Left kidney (tissue), 2 donors: ENCODE results near the gene FGGY. TPM values are rescaled to one million over a fixed set of nuclear protein-coding genes. Genes with fewer than 3 reads are reported as not detected.

ENCODE experiments used
- DNase-seq: peaks from one replicate; pipeline ENCODE4 v3.0.0-alpha.2; 2013
- polyA plus RNA-seq: library from polyadenylated mRNA; unstranded; fragments of 120-200 nt; gene quantifications from one replicate; pipeline ENCODE4 v1.2.1, GENCODE V29; 2013; ENCODE audit not compliant: insufficient read length

FGGY gene
- polyA plus RNA-seq, 1 donor, result 26.6 TPM

DNA sequence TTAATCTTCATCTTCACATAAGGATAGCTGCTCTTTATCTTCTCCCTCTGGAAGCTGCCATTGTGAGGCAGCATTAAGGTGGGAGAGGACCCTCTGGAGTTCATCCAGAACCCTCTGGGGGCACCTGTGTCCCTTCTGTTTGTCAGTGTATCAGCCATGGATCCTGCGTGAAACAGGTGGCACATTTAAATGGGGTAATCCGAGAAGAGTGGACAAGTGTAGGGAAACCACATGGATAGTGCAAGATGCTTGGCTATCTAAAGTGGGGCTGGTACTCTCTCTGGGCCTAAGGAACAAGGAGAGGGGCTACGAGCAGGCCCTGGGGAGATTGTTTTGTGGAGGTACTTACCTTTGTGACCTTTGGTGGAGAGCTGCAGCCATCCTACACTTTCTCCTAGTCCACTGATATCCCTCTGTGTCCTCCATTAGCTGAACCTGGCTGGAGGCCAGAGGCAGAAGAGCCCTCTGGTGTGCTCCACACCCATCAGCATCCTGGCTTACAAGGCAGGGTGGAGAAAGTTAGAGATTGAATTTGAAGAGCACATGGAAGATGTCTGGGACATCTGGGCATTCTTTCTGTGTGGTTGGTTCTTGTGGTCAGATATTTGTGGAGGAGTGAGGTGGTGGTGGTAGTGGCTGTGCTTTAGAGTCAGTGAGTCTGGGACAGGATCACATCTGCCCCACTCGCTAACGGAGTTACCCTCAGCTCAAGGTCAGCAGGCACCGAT, 117.7 kb downstream of the FGGY start:
- DNase-seq, result no peak

DNA sequence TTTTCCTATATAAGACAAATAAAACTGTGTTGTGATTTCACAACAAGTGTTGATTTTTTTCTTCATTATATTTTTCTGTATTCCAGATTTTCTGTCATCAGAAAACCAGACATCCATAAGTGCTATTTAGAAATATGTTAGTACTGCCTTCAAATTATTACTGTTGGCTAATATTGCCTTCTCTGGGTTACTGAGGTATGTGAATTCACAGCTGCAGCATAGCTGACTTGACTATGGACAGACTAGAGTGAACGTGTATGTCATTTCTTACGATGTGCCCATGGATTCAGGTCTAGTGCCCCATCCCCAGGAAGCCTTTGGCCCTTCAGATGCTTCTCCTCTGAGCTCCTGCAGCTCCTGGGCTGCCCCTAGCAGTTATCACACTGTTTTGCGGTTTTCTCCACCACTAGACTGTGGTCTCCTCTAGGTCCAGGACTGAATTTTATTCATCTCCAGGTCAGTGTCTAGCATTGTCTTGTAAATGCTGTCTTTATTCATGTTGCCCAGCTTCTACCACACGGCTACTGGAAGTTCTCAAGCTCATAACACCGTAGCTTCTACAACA, 118.5 kb downstream of the FGGY start:
- no peak for DNase-seq

DNA sequence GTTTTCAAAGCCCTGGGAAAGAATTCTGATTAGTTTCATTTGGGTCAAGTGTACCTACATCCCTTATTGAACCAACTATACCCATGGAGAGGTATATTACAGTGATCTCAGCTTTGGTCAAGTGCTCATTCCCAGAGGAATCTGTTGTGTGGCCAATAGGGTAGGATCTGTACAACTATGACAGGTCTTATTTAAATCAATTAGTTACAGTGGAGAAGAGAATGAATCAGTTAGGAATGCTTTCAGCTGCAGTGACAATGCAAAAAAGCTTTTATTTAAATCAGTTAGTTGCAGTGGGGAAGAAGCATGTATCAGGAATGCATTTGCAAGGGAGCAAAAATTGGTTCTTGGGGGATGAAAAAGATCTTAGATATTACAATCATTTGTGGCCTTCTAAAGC, 119.0 kb downstream of the FGGY start:
- DNase-seq, result no peak

GRCh38 chr1:59417406-59417805, 120.5 kb downstream of the FGGY start:
- no peak for DNase-seq

GRCh38 chr1:59418363-59419144, 121.7 kb downstream of the FGGY start:
- no peak for DNase-seq

GRCh38 chr1:59419361-59420140, 122.7 kb downstream of the FGGY start:
- no peak for DNase-seq

DNA sequence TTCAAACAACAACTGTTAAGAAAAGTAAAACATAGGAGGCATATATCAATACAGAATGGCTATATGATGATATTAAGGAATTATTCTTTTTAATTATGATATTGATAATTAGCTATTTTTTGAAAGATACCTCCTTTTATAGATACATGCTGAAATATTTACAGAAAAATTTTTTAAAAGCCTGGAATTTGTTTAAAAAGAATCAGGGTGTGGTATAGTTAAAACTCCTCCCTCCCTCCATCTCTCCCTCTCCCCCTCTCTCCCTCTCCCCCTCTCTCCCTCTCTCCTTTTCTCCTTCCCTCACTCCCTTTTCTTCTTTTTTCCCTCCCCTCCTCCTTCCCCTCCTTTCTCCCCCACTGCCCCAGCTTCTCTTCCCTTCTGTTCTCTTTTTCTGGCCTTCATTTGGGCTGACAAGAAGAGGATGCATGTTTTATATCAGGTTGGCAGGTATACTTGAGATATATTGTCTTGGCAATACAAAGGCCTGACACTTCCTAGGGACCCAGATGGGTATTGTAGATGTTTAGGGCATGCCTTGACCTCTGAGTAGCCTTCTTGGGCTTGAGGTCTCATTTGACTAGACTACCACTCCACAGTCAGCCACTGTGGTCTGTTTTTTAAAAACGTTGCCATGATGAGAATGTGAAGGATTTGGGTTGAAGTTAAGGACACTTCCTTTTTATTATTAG, 124.5 kb downstream of the FGGY start:
- DNase-seq, result no peak

- no peak for DNase-seq
Measured at GRCh38 chr1:59422921-59423575, 126.2 kb downstream of the FGGY start.

DNA sequence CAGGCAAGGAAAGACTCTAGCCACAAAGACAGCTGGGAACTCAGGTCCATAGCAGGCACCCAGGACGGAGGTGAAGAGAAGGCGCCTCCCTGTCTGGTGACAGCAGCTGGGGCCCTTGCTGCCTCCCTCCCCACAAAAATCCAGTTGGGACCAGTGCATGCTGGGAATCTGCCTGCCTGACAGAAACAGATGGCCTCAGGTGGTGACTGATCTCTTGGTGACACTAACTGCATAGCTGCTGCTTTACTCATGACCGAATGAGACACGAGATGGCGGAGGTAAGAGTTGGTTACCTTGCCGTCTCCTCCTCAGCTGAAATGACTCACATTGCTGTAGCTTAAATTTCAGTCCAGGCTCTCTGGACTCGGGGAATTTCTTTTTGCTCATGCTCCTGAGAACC, 130.3 kb downstream of the FGGY start:
- no peak for DNase-seq

DNA sequence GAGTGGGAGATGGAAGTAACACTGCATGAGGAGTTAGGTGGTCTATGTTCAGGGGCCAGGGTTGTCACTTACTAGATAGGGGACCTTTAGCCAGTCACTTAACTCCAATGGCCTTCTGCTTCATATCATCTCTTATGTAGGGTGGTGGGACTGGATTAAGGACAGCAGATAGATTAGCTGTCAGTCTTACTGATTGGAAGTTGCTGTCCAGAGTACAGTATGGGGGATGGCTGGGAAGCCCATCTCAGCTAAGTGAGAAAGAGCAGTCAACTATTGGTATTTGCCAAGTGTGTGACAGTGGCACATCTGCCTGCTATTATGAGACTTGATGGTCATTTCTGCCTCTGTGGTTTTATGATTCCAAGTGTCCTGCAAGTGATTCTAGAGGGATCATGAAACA, 130.9 kb downstream of the FGGY start:
- no peak for DNase-seq

GRCh38 chr1:59428828-59429227, 131.9 kb downstream of the FGGY start:
- DNase-seq, result no peak

GRCh38 chr1:59429656-59430055, 132.8 kb downstream of the FGGY start:
- no peak for DNase-seq

- no peak for DNase-seq
Measured at GRCh38 chr1:59431566-59432294, 134.8 kb downstream of the FGGY start.

DNA sequence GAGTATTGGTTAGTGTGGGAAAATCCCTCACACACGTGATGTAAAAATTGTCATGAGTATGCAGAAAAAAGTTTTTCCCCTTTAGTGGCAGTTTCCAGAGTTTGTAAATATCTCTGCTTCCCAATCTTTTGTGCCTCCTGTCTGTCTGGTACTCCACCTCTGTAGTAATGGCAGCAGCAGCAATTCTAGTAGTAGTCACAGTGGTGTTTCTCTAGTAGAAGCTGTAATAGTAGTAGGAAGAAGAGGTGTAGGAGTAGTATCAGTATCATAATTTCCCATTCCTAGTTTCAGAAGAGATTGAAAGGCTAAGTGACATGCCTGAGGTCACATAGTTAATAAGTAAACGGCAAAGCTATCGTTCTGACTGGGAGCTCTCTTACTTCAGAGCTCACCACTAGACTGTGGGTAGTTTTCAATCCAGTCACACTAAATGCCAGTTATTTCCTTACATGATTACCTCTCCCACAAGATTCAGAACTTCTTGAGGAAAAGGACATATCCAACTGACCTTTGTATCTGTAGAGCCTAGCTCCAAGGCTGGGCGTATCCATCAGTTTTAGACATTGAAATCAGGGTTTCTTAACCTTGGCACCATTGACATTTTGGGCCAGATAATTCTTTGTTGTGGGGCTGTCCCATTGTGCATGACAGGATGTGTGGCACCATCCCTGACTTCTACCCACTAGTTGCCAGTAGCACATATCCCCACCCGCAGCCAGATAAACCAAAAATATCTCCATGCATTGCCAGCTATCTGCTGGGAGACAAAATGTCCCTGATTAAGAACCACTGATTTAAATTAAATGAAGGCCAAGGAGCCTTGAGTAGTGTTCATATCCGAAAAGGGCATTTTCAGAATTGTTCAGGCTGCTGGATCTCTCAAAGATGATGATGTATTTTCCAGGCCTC, 135.9 kb downstream of the FGGY start:
- no peak for DNase-seq

DNA sequence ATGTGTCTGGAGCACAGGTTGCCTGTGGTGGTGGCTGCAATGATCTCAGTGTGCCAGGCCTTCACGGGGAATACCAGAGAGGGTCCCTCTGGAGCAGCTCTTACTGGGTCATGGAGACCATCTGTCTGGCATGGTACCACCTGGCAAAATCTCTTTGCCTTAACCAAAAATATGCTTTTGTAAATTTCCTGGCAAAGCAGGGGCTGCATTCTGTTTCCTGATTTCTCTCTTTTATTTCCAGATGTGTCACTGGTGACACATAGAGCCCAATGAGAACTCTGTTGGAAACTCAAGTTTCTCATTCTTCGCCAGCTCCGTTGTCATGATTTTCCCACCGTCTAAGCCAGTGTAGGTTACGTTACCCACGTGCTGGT, 136.5 kb downstream of the FGGY start:
- no peak for DNase-seq

GRCh38 chr1:59434336-59434735, 137.4 kb downstream of the FGGY start:
- DNase-seq, result no peak

GRCh38 chr1:59436637-59437036, 139.7 kb downstream of the FGGY start:
- no peak for DNase-seq

GRCh38 chr1:59438058-59438560, 141.2 kb downstream of the FGGY start:
- no peak for DNase-seq

- DNase-seq, result no peak
Measured at GRCh38 chr1:59442492-59442891, 145.6 kb downstream of the FGGY start.
